ENCODE measurements around the gene MEX3A. TPM values are rescaled to one million over a fixed set of nuclear protein-coding genes. Genes with fewer than 3 reads are reported as not detected.

Gene MEX3A
- total RNA-seq, 4 donors from 2014 or later = 0.17 to 0.57 (median 0.27) TPM

- TF ChIP-seq CTCF (IDR thresholded peaks at IDR 0.05; ENCODE audit: low read depth) = no peak
Measured at GRCh38 chr1:156096640-156097391, 14.6 kb upstream of the MEX3A start.

- no peak for TF ChIP-seq CTCF (IDR thresholded peaks at IDR 0.05; ENCODE audit: low read depth)
Measured at GRCh38 chr1:156095906-156096508, 13.7 kb upstream of the MEX3A start.

GRCh38 chr1:156091610-156092009 is 9.3 kb upstream of the MEX3A start:
- no peak for TF ChIP-seq CTCF (IDR thresholded peaks at IDR 0.05; ENCODE audit: low read depth)

GRCh38 chr1:156090840-156091188 is 8.5 kb upstream of the MEX3A start:
- TF ChIP-seq CTCF (IDR thresholded peaks at IDR 0.05; ENCODE audit: low read depth) = no peak

DNA sequence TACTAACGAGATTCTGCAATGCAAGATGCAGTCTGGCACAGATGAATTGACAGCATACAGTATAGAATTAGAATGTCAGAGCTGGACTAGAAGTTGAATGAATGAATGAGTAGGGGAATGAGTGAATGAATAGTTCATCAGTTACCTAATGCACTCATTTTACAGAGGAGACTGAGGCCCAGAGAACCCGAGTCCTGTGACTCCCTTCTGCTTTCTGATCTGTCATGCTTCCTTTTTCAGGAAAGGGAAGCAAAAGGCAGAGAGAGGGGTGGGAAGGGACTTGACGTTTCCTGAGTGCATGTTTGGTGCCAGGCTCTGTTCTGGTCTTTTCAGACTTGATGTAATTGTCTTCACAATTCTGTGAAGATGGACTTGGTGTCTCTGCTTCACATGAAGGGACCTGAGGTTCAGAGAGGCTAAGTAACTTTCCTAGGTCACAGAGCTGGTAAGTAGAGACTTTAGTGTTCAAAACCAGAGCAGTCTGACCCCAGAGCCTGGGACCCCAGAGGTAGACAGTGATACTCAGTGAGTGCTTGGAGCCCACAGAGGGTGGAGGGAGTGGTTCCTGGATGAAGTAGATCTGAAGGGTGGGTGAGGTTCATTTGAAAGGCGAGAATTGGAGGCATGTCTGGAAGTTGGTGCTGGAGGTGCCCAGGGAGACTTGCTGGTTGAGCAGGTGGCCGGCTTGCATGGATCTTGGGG is 8.0 kb upstream of the MEX3A start:
- TF ChIP-seq CTCF (IDR thresholded peaks at IDR 0.05; ENCODE audit: low read depth) = no peak

GRCh38 chr1:156089704-156090103 is 7.4 kb upstream of the MEX3A start:
- TF ChIP-seq CTCF (IDR thresholded peaks at IDR 0.05; ENCODE audit: low read depth) = no peak

DNA sequence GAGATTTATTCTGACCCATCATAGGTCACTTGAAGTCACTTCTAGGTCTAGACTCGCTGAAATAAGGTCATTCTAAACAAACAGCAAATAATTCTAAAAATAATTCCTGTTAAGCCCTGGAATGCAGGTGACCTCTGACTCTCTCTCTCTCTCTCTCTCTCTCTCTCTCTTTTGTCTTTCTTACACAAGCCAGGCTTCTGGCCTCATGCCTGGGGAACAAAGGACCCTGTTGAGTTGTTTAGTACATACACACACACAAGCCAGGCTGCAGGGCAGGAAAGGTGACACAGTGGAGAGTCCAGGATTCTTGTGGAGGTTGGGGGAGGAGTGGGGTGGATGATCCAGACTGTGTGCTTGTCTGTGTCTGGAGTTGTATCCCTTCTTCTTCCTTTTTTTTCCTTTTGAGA is 4.0 kb upstream of the MEX3A start:
- no peak for TF ChIP-seq CTCF (IDR thresholded peaks at IDR 0.05; ENCODE audit: low read depth)

Measured in subcutaneous adipose tissue (tissue), 4 donors.